ENCODE results near the gene KCNQ1.

The KCNQ1 gene

DNA sequence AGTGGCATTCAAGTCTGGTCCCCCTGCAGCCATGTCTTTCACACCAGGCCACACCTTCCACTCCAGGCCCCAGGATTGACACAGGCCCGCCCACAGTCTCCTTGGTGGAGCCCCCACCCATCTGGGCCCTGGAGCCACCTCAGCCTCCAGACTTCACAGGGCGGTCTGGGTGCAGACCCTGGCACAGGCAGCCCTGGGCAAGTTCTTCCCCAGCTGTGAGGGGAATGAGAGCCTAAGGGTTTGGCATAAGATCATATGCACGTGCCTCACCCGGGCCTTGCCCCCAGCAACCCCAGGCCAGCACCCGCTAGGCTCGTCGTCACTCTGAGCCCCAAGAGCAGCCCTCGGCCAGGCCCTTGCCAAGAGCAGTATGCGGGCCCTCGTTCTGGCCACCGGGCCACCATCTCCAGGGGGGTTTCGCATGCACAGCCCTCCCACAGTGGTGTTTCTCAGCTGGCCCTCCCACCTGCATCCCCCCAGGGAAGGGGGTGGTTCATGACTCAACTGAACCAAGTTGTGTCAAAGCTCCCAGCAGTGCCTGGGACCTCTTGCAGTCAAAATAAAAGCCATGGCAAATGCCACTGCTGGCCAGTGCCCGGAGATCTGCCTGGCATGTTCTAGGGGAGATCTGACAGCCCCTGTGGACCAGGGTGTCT lies 325.4 kb downstream of the KCNQ1 start:
- no peak for DNase-seq (ENCODE audit: low read depth)

DNA sequence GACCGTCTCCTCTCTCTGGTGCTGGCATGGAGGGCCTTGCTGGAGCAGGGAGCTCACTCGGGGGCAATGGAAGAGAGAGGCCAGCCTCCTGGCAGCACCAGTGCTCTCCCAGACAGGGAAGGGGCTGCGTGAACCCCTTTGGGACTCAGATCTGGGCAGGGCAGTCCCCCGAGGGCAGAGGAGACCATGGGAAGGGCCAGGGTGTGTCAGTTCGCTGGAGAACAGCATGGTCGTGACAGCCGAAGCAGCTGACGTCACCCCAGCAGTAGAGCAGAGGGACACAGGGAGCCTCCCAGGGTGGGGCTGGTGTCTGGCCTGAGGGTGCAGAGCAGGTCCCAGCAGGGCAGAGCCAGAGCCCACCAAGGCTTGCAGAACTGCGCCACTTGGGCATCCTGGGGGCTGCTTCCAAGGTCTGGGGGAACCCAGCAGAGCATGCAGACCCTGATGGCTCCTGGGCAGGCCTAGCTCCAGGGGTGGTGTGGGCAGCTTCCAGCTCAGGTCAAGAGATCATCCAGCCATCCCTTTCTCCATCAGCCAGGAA lies 326.0 kb downstream of the KCNQ1 start:
- DNase-seq (ENCODE audit: low read depth): no peak

- DNase-seq (ENCODE audit: low read depth): no peak
Observed at GRCh38 chr11:2771758-2772466, 327.1 kb downstream of the KCNQ1 start.

- no peak for DNase-seq (ENCODE audit: low read depth)
Observed at GRCh38 chr11:2772544-2773031, 327.8 kb downstream of the KCNQ1 start.

GRCh38 chr11:2774173-2775082 lies 329.6 kb downstream of the KCNQ1 start:
- DNase-seq (ENCODE audit: low read depth): no peak

DNA sequence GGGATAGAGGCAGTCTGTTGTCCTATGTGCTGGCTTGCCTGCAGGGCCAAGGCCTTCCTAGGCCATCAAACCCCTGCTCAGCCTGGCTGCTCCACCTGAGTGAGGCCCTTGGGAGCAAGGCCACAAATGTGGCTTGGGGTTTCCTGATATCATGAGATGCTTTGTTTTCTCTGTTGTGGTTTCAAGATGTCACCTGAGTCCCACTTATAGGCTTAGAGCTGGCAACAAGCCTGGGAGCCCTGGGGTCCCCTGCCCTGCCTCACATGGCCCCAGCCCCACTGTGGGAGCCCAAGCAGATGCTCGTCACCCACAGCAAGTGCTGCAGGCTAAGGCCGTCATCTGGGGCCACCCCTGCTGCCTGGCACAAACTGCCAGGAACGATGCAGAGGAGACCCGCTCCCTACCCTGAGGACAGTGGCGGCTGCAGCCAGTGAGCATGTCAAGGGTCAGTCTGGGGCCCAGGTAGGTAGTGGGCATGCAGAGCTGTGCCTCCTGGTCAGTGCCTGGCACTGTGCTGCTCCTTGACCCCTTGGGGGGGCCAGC lies 330.3 kb downstream of the KCNQ1 start:
- no peak for DNase-seq (ENCODE audit: low read depth)

- DNase-seq (ENCODE audit: low read depth): no peak
Observed at GRCh38 chr11:2775626-2776350, 331.0 kb downstream of the KCNQ1 start.

DNA sequence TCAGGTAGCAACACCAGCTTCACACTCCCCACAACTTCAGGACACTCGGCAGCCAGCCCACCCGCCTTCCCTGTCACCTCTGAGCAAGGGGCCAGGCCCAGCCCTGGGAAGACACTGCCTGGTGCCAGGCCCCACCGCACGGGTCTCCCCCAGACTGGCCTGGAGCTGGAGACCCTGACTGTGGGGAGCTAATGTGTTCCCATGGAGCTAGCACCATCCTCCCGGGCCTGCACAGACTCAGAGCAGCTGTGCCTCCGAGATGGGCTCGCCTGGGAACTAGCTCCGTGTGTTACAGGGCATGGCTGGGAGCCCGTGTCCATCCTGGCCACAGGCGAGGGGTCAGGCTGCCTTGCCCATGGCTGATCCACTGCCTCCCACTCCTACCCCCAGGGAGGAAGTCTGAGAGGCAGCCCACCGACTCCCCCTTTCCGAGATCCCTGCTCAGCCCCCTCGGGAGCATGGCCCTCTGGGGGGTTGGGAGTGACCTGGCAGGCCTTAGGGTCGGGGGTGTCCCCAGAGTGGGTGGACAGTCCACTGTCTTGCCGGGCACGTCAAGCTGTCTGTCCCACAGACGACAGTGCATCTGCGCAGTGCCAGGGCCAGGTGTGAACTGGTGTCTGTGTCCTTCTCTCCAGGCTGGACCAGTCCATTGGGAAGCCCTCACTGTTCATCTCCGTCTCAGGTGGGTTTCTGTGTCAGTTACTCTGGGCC lies 331.7 kb downstream of the KCNQ1 start:
- no peak for DNase-seq (ENCODE audit: low read depth)

DNA sequence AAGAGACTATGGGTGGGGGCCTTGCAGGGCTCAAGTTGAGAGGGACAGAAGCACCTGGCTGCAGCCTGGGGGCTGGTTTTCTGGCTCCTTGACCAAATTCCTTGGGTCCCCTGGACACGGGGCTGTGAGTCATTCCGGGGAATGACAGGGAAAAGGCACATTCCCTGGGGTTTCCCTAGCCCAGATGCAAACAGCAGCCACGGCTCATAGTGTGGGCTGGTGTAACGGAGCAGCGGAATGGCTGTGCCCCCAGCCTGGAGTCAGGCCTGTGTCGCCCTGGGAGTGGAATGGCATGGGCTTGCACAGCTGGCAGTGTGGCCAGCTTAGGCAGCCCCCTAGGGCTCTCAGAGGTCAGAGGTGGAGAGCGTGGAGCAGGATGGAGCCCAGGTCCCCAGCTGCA lies 332.6 kb downstream of the KCNQ1 start:
- no peak for DNase-seq (ENCODE audit: low read depth)

DNA sequence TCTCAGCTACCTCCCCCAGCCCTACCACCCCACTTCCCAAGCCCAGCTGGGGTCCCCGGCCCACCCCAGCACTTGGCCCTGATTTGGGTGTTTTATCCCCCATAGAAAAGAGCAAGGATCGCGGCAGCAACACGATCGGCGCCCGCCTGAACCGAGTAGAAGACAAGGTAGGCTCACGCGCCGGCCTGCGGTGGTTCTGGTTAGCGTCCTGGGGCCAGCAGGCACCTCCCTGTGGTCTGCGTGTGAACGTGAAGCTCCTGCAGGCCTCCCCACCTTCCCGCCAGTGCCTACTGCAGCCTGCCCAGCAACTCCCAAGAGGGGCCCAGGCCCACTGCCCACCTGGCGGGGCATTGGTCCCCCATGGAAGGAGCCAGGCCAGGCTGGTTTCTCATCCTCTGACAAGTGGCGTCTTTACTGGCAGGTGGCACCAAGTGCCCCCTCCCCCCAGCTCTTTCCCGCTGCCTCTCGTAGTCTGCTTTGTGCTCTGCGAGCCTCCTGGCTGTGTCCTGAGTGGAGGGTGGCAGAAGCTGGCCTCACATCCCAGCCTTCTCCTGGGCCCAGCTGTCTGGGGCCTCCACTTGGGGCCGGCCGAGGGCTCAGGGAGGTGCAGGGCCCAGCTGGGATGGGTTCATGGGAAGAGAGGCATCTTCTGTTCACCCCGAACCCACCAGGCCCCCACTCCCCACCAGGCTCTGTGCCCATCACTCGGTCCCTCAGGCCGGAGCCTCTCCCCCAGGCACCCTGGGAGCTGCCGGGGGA lies 333.2 kb downstream of the KCNQ1 start:
- no peak for DNase-seq (ENCODE audit: low read depth)

DNA sequence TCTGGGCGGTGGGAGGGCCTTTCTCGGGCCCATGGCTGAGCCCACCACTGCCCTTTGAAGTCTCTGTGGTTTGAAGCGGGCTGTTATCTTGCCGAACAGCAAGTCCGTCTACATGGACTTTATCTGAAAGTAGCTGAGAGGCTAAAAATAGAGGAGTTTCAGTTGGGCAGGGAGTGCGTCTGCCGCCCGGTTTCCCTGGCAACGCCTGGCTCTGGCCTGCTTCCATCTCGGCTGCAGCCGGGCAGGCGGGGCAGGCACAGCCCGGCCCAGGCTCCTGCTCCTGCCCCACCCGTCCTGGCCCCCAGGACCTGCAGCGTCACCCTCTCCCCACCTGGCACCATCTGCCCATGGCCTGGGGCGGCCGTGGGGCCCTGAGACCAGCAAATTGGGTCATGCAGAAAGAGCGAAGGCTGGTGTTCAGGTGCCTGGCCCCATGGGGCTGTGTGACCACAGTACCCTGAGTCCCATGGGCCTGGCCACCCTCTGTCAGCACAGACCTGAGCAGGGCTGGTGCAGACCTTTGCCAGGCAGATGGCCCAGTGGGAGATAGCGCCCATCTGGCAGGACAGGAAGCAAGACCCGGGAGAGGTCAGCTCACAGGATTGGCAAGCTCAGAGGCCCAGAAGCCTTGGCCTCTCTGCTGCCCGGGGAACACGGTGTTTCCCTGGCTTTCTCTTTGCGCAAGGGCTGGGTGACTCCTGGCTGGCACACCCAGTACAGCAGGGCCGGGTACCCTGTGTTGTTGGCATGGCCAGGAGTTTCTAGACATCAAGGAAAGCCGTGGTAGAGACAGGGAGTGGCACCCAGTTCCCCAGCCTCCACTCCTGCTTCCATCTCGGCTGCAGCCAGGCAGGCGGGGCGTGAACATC lies 334.1 kb downstream of the KCNQ1 start:
- no peak for DNase-seq (ENCODE audit: low read depth)

DNA sequence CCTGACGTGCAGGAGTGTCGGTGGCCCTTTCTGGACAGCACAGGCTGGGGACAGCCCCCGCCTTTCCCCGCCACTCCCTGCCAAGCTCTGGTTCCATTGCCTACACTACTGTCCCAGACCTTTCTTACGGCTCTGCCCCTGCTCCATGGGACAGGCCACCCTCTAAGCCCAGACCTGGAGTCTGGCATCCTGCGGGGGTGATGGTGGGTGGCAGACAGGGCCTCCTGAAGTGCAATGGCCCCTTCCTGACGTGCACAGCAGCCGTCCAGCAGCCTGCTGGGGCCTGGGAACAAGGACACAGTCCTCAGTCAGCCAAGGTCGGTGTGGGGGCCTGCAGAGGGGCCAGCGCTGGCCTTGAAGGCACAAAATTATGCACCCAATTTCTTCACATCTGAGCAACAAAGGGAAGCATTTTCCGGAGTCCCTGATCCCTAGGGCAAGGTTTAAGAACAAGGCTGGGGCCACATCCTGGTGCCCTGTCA lies 334.7 kb downstream of the KCNQ1 start:
- no peak for DNase-seq (ENCODE audit: low read depth)

GRCh38 chr11:2779981-2780849 lies 335.4 kb downstream of the KCNQ1 start:
- DNase-seq (ENCODE audit: low read depth): no peak

DNA sequence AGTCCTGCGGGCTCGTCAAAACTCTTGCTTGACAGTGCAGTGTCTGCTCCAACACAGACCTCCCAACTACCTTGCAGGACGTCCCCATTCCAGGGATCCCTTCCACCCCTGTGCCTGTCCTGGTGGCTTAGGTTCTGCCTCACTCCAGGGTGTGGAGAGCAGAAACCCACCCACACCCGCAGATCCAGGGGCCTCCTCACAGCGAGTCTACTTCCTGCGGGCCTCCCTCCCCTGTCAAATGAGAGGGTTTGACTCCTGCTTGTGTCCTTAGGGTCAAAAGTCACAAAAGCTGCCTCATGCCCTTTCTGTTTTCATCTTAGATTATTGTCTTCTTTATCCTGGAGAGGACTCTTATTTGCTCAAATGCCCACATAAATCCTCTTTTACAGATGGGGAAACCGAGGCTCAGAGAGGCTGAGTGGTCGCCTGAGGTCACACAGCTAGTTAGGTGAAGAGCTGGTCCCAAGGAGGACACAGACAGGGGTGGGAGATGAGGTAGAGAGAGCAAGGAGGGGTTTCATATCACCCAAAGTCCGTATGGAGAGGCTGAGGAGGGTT lies 336.1 kb downstream of the KCNQ1 start:
- no peak for DNase-seq (ENCODE audit: low read depth)

DNA sequence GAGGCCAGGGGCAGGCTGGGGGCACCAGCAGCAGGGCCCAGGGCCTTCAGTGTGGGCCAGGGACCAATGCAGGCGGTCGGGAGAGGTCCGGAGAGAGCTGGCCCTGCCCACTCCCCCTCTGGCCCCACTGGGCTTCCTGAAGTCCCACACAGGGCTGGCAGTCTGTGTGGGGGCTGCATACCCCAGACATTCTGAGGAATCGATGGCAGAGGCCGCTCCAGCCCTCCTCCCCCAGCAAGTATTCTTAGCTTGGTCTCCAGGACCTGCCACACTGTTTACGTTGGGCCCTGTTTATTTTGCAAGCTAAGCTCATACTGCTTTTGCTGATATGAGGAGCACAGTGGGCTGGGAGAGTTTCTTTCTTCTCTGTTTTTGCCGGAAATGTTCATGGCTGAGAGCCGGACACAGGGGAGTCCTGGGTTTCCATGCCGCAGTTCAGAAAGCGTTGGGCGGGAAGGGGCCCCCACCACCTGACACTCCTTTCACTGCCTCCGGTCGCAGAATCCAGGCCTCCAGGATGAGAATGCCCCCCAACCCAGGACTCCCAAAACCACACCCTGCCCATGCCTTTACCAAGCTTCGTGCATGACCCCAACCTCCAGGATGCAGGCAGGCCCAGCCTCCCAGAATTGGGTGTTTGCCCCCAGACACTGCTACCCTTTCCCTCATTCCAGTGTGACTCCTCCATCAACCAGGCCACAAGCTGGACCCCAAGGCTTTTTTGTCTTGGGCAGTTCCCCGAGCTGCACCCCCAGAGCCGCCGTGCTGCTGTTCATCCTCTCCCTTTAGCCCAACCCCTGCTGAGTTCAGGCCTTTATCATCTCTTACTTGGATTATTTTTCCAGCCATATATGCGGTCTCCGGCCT lies 336.8 kb downstream of the KCNQ1 start:
- DNase-seq (ENCODE audit: low read depth): no peak

- DNase-seq (ENCODE audit: low read depth): no peak
Observed at GRCh38 chr11:2782769-2783168, 338.0 kb downstream of the KCNQ1 start.
